Immature natural killer cell (primary cell): ENCODE results near the gene MARK4. TPM values are rescaled to one million over a fixed set of nuclear protein-coding genes. Genes with fewer than 3 reads are reported as not detected.
"Not testable (repeated sequence)": the region's sequence is repeated elsewhere in the genome, so short reads cannot be mapped to it uniquely, and the experiment has no call there.

Experiments
- DNase-seq, 3 donors: peaks; one replicate each; pipeline ENCODE4 v3.0.0; 2022; ENCODE audit warnings: mixed read lengths in 1 of 3
- H3K27ac Mint-ChIP-seq, 6 donors: one replicate each; pipeline ENCODE4 v1.8.0; 2020; ENCODE audit warnings: mixed read lengths in 6 of 6, mild to moderate bottlenecking in 5 of 6, inconsistent platforms in 4 of 6, moderate library complexity in 3 of 6
- H3K27me3 Mint-ChIP-seq, 3 donors: one replicate each; pipeline ENCODE4 v1.8.0; 2020 to 2021; ENCODE audit warnings: low read depth in 3 of 3, mild to moderate bottlenecking in 3 of 3, mixed read lengths in 3 of 3, moderate library complexity in 3 of 3, inconsistent platforms in 1 of 3
- H3K36me3 Mint-ChIP-seq, 3 donors: one replicate each; pipeline ENCODE4 v1.8.0; 2020; ENCODE audit warnings: mixed read lengths in 3 of 3, inconsistent platforms in 2 of 3, mild to moderate bottlenecking in 2 of 3
- H3K4me1 Mint-ChIP-seq, 2 donors: one replicate each; pipeline ENCODE4 v1.8.0; 2020; ENCODE audit warnings: inconsistent platforms in 2 of 2, mild to moderate bottlenecking in 2 of 2, mixed read lengths in 2 of 2, moderate library complexity in 1 of 2
- H3K4me3 Mint-ChIP-seq, 5 donors: one replicate each; pipeline ENCODE4 v1.8.0; 2020; ENCODE audit warnings: mild to moderate bottlenecking in 5 of 5, mixed read lengths in 5 of 5, inconsistent platforms in 3 of 5, moderate library complexity in 3 of 5
- H3K9me3 Mint-ChIP-seq, 6 donors: one replicate each; pipeline ENCODE4 v1.8.0; 2020; ENCODE audit warnings: mild to moderate bottlenecking in 6 of 6, mixed read lengths in 6 of 6, inconsistent platforms in 4 of 6, moderate library complexity in 3 of 6
- polyA plus RNA-seq, 3 donors: library from polyadenylated mRNA; unstranded; fragments of 300-500 nt; fragmentation: Illumina TruSeq; gene quantifications; one replicate each; pipeline ENCODE4 v1.2.3, GENCODE V29; 2021

Gene MARK4
- polyA plus RNA-seq, 3 donors from 2014 or later, result 1.6 TPM; not detected in 2

GRCh38 chr19:45327404-45328143 is 76.5 kb downstream of the MARK4 start:
- H3K36me3 Mint-ChIP-seq, result no peaks in the 10 kb centered on the region
- H3K4me1 Mint-ChIP-seq, result no peaks in the 10 kb centered on the region
- no peak overlapping the region for H3K4me3 Mint-ChIP-seq
- H3K27me3 Mint-ChIP-seq, result peaks cover 0 to 2% (median 1%) of the 10 kb centered on the region in 3 donors
- no peaks in the 10 kb centered on the region for H3K9me3 Mint-ChIP-seq
- DNase-seq, result no peak
- no peak overlapping the region for H3K27ac Mint-ChIP-seq

GRCh38 chr19:45331411-45331810 is 80.3 kb downstream of the MARK4 start:
- Mint-ChIP-seq H3K27me3 (peaks cover 0 to 1% (median 0%) of the 10 kb centered on the region in 3 donors), H3K4me1 (no peaks in the 10 kb centered on the region), H3K4me3 (no peak overlapping the region), H3K27ac (no peak overlapping the region), H3K36me3 (no peaks in the 10 kb centered on the region), H3K9me3 (no peaks in the 10 kb centered on the region)
- DNase-seq, result no peak

GRCh38 chr19:45333609-45334303 is 82.7 kb downstream of the MARK4 start:
- no peak overlapping the region for H3K4me3 Mint-ChIP-seq
- peaks cover 0 to 4% (median 4%) of the 10 kb centered on the region in 3 donors for H3K27me3 Mint-ChIP-seq
- H3K27ac Mint-ChIP-seq, result no peak overlapping the region
- H3K36me3 Mint-ChIP-seq, result no peaks in the 10 kb centered on the region
- DNase-seq, result no peak
- H3K9me3 Mint-ChIP-seq, result no peaks in the 10 kb centered on the region
- H3K4me1 Mint-ChIP-seq, result peaks cover 2 to 5% of the 10 kb centered on the region in 2 donors

GRCh38 chr19:45334881-45335280 is 83.8 kb downstream of the MARK4 start:
- H3K27ac Mint-ChIP-seq, H3K4me3 Mint-ChIP-seq, H3K27me3 Mint-ChIP-seq, DNase-seq, H3K36me3 Mint-ChIP-seq, H3K9me3 Mint-ChIP-seq, H3K4me1 Mint-ChIP-seq: not testable (repeated sequence)

GRCh38 chr19:45336696-45337251 is 85.7 kb downstream of the MARK4 start:
- Mint-ChIP-seq H3K4me3 (no peak overlapping the region), H3K27me3 (peaks cover 8 to 11% (median 8%) of the 10 kb centered on the region in 3 donors), H3K27ac (no peak overlapping the region), H3K4me1 (peaks cover 6 to 11% of the 10 kb centered on the region in 2 donors), H3K36me3 (no peaks in the 10 kb centered on the region), H3K9me3 (no peaks in the 10 kb centered on the region)
- DNase-seq, result no peak

GRCh38 chr19:45339629-45340028 is 88.6 kb downstream of the MARK4 start:
- peak overlapping the region in 1 of 5 donors; percentile 50 for H3K4me3 Mint-ChIP-seq
- no peaks in the 10 kb centered on the region for H3K36me3 Mint-ChIP-seq
- peaks cover 8 to 12% (median 11%) of the 10 kb centered on the region in 3 donors for H3K27me3 Mint-ChIP-seq
- DNase-seq, result no peak
- H3K9me3 Mint-ChIP-seq, result no peaks in the 10 kb centered on the region
- peaks cover 6 to 11% of the 10 kb centered on the region in 2 donors for H3K4me1 Mint-ChIP-seq
- H3K27ac Mint-ChIP-seq, result no peak overlapping the region

GRCh38 chr19:45340232-45340898 is 89.3 kb downstream of the MARK4 start, which contains the start of gene KLC3:
TSS of gene KLC3 (plus strand) at chr19:45340750. CDS start at chr19:45345542, 4,792 bp downstream.
- H3K27ac Mint-ChIP-seq, result no peak within 1 kb of the TSS
- peaks cover 11 to 12% (median 11%) of the 10 kb centered on the region in 3 donors for H3K27me3 Mint-ChIP-seq
- peak in 1 of 3 donors; percentile 21 for DNase-seq

GRCh38 chr19:45340899-45341453 is 89.9 kb downstream of the MARK4 start:
- Mint-ChIP-seq H3K27me3 (peaks cover 11 to 12% (median 12%) of the 10 kb centered on the region in 3 donors), H3K27ac (no peak overlapping the region), H3K4me1 (peaks cover 6 to 11% of the 10 kb centered on the region in 2 donors), H3K4me3 (no peak overlapping the region), H3K36me3 (no peaks in the 10 kb centered on the region), H3K9me3 (no peaks in the 10 kb centered on the region)
- no peak for DNase-seq

More at GRCh38 chr19:45340232-45340898, 89.3 kb downstream of the MARK4 start, which contains the start of gene KLC3:
- H3K4me1 Mint-ChIP-seq, result peaks cover 6 to 11% of the 10 kb centered on the region in 2 donors
- no peaks in the 10 kb centered on the region for H3K36me3 Mint-ChIP-seq
- H3K4me3 Mint-ChIP-seq, result peak within 1 kb of the TSS; percentile 40 to 76 (median 75)
- no peaks in the 10 kb centered on the region for H3K9me3 Mint-ChIP-seq

- Mint-ChIP-seq H3K36me3 (no peaks in the 10 kb centered on the region), H3K9me3 (no peaks in the 10 kb centered on the region), H3K27ac (no peak overlapping the region), H3K4me1 (peaks cover 6 to 11% of the 10 kb centered on the region in 2 donors), H3K4me3 (no peak overlapping the region), H3K27me3 (peaks cover 11 to 12% (median 12%) of the 10 kb centered on the region in 3 donors)
- DNase-seq, result no peak
These were observed 91.8 kb downstream of the MARK4 start for GRCh38 chr19:45342911-45343310.

- Mint-ChIP-seq H3K4me1 (peaks cover 4 to 6% of the 10 kb centered on the region in 2 donors), H3K4me3 (no peak overlapping the region), H3K27me3 (peaks cover 4 to 10% (median 5%) of the 10 kb centered on the region in 3 donors), H3K9me3 (no peaks in the 10 kb centered on the region), H3K36me3 (no peaks in the 10 kb centered on the region), H3K27ac (no peak overlapping the region)
- no peak for DNase-seq
These were observed 93.8 kb downstream of the MARK4 start for GRCh38 chr19:45344621-45345505.

GRCh38 chr19:45345506-45345860 is 94.4 kb downstream of the MARK4 start:
- H3K27me3 Mint-ChIP-seq, result peaks cover 0 to 4% (median 4%) of the 10 kb centered on the region in 3 donors
- no peaks in the 10 kb centered on the region for H3K36me3 Mint-ChIP-seq
- no peaks in the 10 kb centered on the region for H3K9me3 Mint-ChIP-seq
- no peak overlapping the region for H3K4me3 Mint-ChIP-seq
- no peak overlapping the region for H3K27ac Mint-ChIP-seq
- H3K4me1 Mint-ChIP-seq, result peaks cover 0 to under 1% of the 10 kb centered on the region in 2 donors
- no peak for DNase-seq

- Mint-ChIP-seq H3K36me3 (peaks cover 0 to 3% (median 0%) of the 10 kb centered on the region in 3 donors), H3K27ac (no peak overlapping the region), H3K27me3 (peaks cover 0 to 4% (median 4%) of the 10 kb centered on the region in 3 donors), H3K4me1 (no peaks in the 10 kb centered on the region), H3K9me3 (no peaks in the 10 kb centered on the region), H3K4me3 (no peak overlapping the region)
- no peak for DNase-seq
These were observed 95.4 kb downstream of the MARK4 start for GRCh38 chr19:45346449-45346848.
